GM19468 (cell line): ENCODE data around the gene TMEM190.

Experiments
- ATAC-seq: cut with Tn5 transposase; IDR thresholded peaks from one replicate; pipeline ENCODE4 v1.9.1; 2021; ENCODE audit warnings: mild to moderate bottlenecking, moderate library complexity, moderate number of reproducible peaks; ENCODE audit not compliant: unreplicated experiment; ENCODE audit errors: extremely low read depth

TMEM190 gene

DNA sequence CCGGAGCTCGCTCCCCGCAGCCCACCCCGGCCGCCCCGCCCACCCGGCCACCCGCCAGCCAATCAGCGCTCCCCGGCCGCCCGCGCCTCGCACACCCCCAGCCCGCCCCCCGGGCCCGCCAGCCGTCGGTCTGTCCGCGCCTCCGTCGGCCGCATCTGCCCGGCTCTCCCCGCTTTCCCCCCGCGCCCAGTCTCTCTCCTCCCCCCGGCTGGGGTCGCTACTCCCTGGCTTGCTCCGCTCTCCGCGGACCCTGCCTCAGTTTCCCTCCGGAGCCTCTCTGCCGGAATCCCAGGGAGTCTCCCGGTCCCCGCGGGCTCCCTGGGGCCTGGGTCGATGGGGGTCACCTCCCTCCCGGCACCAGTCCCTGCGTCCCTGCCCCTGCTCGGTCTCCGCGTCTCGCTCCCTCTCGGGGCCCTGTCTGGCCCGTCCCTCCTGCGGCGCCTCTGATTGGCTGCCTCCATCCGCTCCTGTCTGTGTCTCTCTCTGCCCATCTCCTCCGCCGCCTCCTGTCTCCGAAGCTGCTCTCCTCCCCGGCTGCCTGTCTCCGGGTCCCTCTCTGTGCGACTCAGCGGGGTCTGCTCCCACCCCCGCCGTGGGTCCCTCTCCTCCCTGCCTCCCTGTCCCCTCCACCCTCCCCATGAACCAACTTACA lies 6.8 kb upstream of the TMEM190 start:
- no peak for ATAC-seq

DNA sequence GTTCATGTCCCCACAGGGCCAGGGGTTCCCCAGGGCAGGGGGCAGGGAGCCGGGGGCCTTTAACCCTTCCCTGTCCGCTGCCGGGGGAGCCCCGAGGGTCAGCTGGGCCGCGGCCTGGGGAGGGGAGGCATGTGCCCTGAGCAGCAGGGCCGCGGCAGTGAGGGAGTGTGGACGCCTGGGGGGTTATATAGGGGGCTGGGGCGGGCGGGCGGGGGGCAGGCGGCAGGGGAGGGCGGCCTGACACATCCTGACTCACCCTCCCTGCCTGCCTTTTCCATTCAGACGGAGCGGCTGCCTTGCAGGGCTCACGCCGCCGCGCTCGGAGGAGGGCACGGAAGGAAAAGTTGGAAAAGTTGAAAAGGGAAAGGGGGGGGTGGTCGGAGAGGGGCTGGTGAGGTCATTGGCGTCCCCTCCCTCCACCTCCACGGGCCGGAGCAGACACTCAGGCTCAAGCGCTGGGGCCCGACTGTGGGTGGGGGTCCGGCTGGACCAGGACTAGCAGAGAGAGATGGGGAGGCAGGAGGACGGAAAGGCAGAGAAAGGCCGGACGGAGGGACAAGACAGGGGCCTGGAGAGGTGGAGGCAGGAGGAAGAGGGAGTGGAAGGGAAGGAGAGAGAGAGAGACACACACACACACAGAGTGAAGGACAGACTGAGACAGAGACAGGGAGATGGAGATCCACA lies 6.2 kb upstream of the TMEM190 start, which contains the start of gene IL11:
Gene IL11, minus strand, starts transcription at position 159 of the 684 bp plus-strand sequence. Its CDS starts 153 bp downstream, at position 6.
- no peak for ATAC-seq

DNA sequence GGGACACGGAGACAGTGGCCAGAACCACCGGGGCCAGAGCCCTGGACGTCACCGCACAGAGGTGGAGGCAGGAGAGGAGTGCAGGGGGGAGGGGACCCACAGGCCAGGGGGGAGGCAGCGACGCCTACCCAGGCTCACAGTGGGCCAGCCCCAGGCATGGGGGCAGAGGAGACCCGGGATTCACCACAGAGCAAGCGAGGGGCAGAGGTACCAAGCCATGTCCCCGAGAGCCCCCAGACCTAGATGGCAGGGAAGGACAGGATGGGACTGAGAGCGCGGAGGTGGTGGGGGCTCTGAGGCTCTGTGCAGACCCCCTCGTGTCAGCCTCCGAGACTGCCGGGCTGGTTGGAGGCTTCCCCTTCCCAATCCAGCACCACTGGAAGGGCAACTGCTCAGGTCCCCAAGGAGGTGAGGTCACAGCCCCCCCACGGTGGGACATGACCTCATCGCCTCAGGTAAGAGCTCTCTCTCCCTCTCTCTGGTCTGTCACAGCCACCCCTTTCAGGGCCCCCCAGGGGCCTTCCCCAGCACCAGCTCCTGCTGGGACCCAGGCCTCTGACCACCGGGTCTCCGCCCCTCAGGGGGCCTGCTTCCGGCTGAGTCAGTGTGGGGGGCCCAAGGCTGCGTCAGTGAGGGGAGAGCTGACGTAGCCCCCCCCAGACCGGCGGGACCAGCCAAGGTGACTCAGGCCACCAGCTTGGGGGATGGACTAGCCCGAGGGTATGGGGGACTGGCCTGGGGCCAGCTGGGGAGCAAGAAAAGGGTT lies 4.1 kb upstream of the TMEM190 start:
- ATAC-seq, result no peak

DNA sequence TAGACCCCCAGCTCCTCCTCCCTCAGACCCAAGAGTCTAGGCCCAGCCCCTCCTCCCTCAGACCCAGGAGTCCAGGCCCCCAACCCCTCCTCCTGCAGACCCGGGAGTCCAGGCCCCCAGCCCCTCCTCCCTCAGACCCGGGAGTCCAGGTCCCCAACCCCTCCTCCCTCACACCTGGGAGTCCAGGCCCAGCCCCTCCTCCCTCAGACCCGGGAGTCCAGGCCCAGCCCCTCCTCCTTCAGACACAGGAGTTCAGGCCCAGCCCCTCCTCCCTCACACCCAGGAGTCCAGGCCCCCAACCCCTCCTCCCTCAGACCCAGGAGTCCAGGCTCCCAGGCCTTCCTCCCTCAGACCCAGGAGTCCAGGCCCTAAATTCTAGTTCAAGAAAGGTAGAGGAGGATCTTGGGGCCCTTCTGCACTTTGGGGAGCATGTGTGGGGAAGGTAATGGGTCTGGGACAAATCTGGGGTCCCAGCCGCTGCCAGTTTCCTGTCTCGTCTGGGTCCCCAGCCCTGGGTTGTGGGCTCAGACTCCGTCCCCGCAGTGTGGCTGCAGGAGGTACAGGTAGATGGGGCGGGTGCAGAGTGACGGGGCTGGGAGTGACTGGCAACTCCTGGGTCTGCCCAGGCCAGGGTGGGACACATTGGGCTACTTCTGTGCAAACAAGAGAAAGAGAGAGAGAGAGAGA lies 3.2 kb upstream of the TMEM190 start:
- ATAC-seq, result no peak

DNA sequence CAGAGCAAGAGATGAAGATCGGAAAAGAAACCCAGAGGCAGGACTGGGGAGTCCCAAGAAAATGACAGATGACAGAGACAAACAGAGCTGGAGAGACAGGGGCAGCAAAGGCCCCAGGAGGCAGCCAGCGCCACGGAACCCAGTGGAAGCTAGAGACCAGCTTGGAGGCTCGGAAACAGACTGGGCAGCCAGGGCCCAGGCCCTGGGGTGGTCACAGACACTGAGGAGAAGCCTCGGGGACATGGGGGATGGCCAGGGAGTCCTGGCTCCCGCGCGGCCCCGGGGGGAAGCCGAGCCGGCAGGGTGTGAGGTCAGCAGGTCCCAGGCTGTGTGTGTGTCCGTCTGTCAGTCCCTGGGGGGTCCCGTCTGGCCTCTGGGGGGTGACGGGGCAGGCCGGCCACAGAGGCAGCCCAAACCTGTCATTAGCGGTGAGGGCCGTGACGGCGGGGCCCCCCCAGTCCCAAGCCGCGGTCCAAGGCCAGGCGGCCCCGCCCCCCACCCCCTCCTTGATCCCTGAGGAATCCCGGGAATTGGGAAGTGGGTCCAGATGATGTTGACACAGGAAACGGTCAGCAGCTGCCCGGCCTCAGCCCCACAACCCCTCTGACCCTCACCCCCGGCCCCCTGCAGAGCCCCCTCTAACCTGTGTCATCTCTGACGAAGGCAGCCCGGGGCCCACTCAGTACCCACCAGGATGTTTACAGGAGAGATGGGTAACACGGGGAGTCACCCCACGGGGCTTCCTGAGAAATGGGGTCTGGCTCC lies 2.5 kb upstream of the TMEM190 start:
- ATAC-seq, result no peak

DNA sequence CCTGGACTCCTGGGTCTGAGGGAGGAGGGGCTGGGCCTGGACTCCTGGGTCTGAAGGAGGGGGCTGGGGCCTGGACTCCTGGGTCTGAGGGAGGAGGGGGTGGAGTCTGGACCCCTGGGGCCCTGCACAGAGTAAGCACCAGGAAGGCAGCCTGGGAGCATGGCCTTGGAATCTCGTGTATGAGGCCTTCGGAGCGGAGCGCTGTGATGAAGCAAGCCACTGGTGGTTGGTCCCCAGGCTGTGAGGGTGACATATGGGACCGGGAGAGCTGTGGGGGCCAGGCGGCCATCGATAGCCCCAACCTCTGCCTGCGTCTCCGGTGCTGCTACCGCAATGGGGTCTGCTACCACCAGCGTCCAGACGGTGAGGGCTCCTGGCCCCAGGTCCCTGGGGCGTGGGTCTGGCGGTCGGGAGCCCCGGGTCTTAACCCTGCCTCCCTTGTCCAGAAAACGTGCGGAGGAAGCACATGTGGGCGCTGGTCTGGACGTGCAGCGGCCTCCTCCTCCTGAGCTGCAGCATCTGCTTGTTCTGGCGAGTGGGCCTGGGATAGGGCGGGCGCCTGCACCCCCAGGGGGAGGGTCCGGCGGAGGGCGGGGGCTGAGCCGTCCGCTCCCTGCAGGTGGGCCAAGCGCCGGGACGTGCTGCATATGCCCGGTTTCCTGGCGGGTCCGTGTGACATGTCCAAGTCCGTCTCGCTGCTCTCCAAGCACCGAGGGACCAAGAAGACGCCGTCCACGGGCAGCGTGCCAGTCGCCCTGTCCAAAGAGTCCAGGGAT lies 918 bp downstream of the TMEM190 start:
- ATAC-seq, result no peak

DNA sequence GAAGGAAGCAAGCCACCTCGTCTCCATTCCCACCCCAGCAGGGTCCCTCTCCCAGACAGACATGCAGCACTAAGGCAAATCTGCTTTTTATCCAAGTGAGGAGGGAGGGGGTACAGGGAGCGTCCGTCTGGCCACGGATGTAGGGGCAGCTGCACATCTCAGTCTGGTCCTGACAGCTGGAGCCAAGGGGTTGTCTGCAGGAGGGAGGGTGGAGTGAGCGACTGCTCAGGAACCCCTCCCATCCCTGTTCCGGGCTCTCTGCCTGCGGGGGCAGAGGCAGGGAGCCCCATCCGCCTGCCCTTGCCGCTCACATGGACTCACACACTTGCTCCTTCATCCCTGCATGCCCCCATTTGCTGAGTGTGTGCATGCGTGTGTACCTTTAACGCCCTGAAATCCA lies 2.5 kb downstream of the TMEM190 start:
- no peak for ATAC-seq

DNA sequence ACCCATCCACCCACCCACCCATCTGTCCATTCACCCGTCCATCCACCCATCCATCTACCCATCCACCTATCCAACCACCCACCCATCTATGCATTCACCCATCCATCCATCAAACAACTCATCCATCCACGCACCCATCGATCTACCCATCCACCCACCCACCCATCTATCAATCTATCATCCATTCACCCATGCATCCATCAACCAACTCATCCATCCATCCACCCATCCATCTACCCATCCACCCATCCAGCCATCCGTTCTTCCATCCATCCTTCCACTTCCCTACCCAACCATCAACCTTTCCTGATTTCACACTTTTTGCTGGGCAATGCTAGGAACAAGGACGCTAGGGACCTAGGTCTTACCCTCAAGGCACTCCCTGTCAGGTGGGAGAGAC lies 5.4 kb downstream of the TMEM190 start:
- ATAC-seq, result no peak

DNA sequence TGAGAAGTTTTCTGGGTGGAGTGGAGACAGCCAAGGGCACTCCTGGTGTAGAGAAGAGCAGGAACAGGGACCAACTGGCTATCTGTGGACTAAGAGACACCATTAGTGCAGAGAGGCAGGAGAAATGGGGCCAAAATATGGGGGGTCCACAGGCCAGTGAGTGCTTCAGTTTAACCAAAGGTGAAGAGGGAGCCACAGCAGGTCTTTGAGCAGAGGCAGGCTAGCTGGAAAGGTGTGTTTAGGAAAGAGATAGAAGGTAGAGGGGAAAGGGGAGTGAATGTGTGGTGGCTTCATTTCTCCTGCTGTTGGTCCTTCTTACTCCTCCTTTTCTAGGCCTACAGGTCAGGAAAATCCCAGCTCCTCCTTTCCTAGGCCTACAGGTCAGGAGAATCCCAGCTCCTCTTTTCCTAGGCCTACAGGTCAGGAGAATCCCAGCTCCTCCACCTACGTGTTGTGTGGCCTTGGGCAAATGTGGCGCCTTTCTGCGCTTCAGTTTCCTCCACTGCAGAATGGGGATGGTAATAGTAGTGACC lies 6.0 kb downstream of the TMEM190 start:
- ATAC-seq, result no peak

DNA sequence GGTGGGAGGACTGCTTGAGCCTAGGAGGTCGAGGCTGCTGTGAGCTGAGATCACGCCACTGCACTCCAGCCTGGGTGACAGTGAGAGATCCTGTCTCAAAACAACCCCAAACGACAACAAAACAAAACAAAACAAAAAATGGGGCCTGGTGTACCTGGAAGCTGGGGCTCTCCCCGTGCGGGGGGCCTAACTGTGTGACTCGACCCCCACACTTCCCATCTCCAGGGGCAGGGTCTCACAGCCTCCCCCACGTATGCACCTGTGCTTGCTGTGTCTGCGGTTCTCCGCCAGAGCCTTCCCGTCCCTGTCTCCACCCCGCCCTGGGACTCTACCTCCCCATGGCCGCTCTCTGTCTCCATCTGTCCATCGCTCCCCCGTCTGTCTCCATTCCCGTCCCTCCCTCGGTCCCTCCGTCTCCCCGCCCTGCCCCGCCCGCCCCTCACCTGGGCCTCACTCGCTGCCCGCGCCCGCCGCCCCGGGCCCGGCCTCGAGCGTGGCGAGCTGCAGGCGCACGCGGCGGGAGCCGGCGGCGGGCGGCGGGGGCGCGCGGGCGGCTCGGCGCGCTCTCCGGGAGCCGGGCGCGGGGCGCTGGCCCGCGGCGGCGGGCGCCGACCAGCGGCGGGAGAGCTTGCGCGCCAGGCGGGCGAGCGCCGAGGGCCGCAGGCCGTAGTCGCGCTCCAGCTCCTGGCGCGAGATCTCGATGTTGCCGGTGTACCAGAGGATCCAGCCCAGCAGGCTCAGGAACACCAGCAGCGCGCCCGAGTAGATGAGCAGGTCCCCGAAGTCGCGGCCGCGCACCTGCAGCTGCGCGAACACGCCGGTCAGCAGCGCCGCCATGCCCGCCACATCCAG lies 6.9 kb downstream of the TMEM190 start:
- no peak for ATAC-seq

DNA sequence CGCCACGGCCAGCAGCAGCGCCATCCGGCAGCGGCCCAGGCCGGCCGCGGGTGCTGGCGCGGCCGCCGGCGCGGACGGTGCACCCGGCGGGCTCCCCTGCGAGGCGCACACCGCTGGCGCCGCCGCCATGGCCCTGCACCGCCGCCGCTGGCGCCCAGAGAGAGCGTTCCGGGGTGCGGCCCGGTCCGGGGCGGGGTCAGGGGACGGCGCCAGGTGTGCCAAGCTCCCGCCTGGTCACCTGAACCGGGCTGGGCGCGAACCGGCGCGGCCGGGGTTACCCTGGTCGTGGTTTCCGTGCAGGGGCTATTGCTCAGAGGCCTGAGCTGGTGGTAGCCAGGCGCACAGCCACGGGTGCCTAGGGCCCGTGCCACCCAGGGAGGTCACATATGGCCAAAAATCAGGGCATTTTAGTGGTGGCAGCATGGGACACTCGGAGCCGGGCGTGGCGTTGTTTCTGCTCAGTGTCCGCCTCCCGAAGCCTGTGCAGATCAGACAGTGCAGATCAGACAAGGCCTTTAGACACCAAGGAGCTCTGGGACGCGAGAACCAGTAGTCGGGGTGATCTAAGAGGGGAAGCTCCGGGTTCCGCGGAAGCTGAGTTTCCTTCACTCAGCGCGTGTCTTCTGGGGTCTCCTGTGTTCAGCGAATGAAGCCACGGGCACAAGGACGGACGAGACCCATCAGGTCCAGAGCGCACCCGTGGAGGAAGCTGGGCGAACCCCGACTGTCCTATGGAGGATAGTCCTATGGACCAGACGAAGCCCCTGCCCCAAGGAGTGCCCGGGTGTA lies 7.7 kb downstream of the TMEM190 start, which contains the start of gene TMEM238:
Gene TMEM238, minus strand, starts transcription at position 162 of the 789 bp plus-strand sequence. Its CDS starts 33 bp downstream, at position 129.
- no peak for ATAC-seq

DNA sequence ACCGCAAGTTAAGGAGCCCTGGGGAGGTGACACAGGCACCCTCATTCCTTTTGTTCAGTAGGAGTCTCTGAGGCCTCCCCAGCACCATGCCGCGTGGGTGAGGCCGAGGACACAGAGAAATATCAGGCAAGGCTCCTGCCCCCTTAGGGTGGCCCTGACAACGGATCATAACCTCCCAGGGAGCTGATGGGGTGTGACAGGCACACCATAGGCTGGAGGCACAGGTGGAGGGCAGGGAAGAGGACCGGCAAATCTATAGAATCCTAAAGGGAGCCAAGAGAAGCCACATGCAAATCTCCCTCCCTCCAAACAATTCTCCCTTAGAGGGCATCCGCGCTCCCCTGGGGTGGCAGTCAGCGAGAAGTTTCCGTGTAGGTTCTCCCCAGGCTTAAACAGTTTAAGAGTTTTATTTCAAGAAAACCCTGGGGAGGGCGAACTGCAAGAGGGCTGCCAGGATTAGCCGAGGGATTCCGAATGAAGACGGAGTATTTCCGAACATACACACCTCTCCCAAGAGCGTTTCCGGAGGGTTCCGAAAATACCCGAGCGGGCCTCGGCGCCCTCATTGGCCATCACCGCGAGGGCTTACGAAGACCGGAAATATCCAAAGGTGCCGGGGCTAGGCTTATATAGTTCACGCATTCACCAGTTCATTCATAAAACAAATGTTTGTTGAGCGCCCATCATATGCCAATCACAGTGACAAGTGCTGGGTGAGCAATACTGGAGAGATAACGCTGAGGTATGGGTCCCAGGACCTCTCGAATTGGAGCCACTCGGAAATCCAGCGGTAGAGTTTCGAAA lies 8.5 kb downstream of the TMEM190 start:
- ATAC-seq, result peak; percentile 16

DNA sequence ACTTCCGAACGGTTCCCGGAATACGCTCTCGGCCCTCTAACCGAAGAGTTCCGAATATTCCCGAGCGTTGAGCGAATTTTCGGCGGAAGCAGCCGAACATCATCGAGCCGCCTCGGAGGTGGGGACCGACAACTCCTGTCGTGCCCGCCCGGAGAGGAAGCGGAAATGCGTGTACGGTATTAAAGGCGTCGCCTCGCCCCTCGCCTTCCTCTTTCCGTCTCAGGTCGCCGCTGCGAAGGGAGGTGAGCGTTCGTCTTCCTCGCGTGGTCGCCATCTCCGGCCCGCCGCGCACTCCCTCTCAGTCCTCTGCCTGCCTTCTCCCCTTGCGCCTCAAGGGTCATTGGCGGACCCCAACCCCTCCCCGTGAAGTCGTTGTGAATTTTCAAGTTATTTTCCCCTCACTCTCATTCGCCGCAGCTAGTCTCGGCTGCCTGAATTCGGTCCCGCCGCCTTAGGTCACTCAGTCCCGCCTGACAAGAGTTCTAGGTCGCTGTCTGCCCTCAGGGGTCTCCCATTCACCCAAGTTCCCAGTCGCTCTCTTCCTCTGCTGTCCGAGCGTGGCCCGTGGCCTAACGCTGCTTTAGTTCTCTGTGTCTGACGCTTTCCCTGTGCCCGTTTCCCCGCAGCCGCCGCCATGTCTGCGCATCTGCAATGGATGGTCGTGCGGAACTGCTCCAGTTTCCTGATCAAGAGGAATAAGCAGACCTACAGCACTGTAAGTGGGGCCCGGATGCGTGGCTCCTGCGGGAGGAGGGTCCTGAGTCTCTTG lies 9.3 kb downstream of the TMEM190 start, which contains the start of gene RPL28:
Gene RPL28, plus strand, starts transcription at position 209 of the 769 bp plus-strand sequence. Its CDS starts 426 bp downstream, at position 635.
- peak; percentile 36 for ATAC-seq

DNA sequence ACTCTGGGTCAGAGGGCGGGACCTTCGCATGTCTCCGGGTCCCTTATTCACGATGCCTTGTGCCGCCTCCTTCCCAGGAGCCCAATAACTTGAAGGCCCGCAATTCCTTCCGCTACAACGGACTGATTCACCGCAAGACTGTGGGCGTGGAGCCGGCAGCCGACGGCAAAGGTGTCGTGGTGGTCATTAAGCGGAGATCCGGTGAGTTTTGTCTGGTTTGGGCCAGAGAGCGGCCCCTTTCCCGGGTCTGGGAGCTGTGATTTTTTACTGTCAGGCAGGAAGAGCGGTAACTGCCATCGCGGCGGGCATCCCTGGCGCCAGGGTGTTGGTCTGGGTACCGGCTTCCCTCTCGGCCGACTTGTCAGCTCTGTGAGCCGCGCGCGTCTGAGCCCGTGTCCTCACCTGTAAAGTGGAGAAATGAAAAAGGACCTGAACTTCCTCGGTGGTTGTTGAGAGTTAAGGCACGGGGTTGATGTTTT lies 9.9 kb downstream of the TMEM190 start:
- ATAC-seq, result no peak
